OCI-LY1 (cell line): ENCODE results near the gene KRTAP3-2.

Experiments used
- H2AFZ ChIP-seq: fragments of 200-600 bp; sonication (generic), shearing (Covaris generic); 2 replicates; pipeline ENCODE4 v1.6.0; 2014; ENCODE audit warnings: antibody characterized with exemption, mild to moderate bottlenecking, low read length
- H3F3A ChIP-seq: fragments of 200-600 bp; sonication (generic), shearing (Covaris generic); 2 replicates; pipeline ENCODE4 v1.6.0; 2014; ENCODE audit warnings: mild to moderate bottlenecking, antibody characterized with exemption, low read length, moderate library complexity; ENCODE audit not compliant: insufficient read depth
- H3K27ac ChIP-seq: fragments of 200-600 bp; sonication (generic); 2 replicates; pipeline ENCODE4 v1.5.1; 2014; ENCODE audit warnings: low read length, mixed run types, mild to moderate bottlenecking, low read depth; ENCODE audit not compliant: poor library complexity, severe bottlenecking
- H3K27me3 ChIP-seq: fragments of 200-600 bp; sonication (generic); 2 replicates; pipeline ENCODE4 v1.6.0; 2014; ENCODE audit warnings: antibody characterized with exemption, mild to moderate bottlenecking, low read length, moderate library complexity; ENCODE audit not compliant: insufficient read depth
- H3K36me3 ChIP-seq: fragments of 200-600 bp; sonication (generic); 2 replicates; pipeline ENCODE4 v1.6.1; 2014; ENCODE audit warnings: mild to moderate bottlenecking, antibody characterized with exemption, low read length, moderate library complexity, mixed read lengths; ENCODE audit not compliant: insufficient read depth
- H3K4me1 ChIP-seq: fragments of 200-600 bp; sonication (generic); 2 replicates; pipeline ENCODE4 v1.5.1; 2014; ENCODE audit warnings: mild to moderate bottlenecking, low read length, moderate library complexity; ENCODE audit not compliant: insufficient read depth, severe bottlenecking
- H3K4me2 ChIP-seq: fragments of 200-600 bp; sonication (generic), shearing (Covaris generic); 2 replicates; pipeline ENCODE4 v1.6.1; 2014; ENCODE audit warnings: low read length
- H3K4me3 ChIP-seq: fragments of 200-600 bp; sonication (generic); 2 replicates; pipeline ENCODE4 v1.5.1; 2014; ENCODE audit warnings: low read length, low read depth, mild to moderate bottlenecking, mixed read lengths; ENCODE audit not compliant: poor library complexity, severe bottlenecking
- H3K79me2 ChIP-seq: fragments of 200-600 bp; shearing (Covaris generic); 2 replicates; pipeline ENCODE4 v1.6.1; 2016; ENCODE audit warnings: mixed run types, low read length, mixed read lengths; ENCODE audit not compliant: insufficient read depth
- H3K9ac ChIP-seq: fragments of 200-600 bp; sonication (generic), shearing (Covaris generic); 2 replicates; pipeline ENCODE4 v1.6.1; 2014; ENCODE audit warnings: mild to moderate bottlenecking, low read length, mixed read lengths
- H3K9me2 ChIP-seq: fragments of 200-600 bp; sonication (generic), shearing (Covaris generic); 2 replicates; pipeline ENCODE4 v1.6.1; 2014; ENCODE audit warnings: low read depth, mild to moderate bottlenecking, low read length, mixed read lengths
- H3K9me3 ChIP-seq: fragments of 200-600 bp; shearing (Covaris generic); 2 replicates; pipeline ENCODE4 v1.6.1; 2014; ENCODE audit warnings: low read length, mixed read lengths
- H4K20me1 ChIP-seq: fragments of 200-600 bp; sonication (generic), shearing (Covaris generic); 2 replicates; pipeline ENCODE4 v1.6.0; 2016; ENCODE audit warnings: mild to moderate bottlenecking, low read length; ENCODE audit not compliant: insufficient read depth
- EZH2 ChIP-seq: fragments of 200-600 bp; sonication (generic), shearing (Covaris generic); IDR thresholded peaks from 2 replicates; pipeline ENCODE4 v1.8.0; 2017; ENCODE audit warnings: borderline replicate concordance, mixed run types, mild to moderate bottlenecking, antibody characterized with exemption, low read length, moderate library complexity, mixed read lengths
- TF ChIP-seq, protein P1 (sequence below): fragments of 200-600 bp; sonication (generic), shearing (Covaris generic); IDR thresholded peaks from 2 replicates; pipeline ENCODE4 v1.5.1; 2017; ENCODE audit warnings: mild to moderate bottlenecking, antibody characterized with exemption, low read length, moderate library complexity, mixed read lengths

KRTAP3-2 gene

DNA sequence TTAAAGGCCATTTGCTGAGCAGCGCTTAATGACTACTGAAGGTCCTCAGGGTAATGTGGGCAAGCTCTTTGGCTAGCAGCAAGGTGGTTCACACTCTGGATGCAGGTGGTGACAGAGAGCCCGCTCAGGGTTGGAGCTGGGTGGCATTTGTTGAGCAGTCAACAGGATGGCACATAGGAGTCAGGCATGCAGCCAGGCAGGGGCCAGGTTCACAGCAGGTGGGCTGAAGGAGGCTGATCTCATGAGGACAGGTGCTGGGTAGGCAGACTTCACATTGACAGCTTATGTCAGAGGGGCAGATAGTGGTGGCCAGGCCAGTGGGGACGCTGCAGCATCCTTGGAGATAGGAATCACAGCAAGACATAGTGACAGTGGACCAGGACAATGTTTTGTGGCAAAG is 4.7 kb upstream of the KRTAP3-2 start:
- Histone ChIP-seq H3K9me3 (no peaks in the 10 kb centered on the region), H3K4me2 (no peak overlapping the region), H3K9me2 (no peaks in the 10 kb centered on the region), H3F3A (no peaks in the 10 kb centered on the region), H3K27me3 (no peaks in the 10 kb centered on the region; the same call in 1 of the 2 replicates), H3K4me3 (no peak overlapping the region), H3K4me1 (no peaks in the 10 kb centered on the region), H3K27ac (no peak overlapping the region), H3K79me2 (no peaks in the 10 kb centered on the region), H2AFZ (no peak overlapping the region), H4K20me1 (no peaks in the 10 kb centered on the region), H3K36me3 (no peaks in the 10 kb centered on the region), H3K9ac (no peak overlapping the region)
- TF ChIP-seq, protein P1, sequence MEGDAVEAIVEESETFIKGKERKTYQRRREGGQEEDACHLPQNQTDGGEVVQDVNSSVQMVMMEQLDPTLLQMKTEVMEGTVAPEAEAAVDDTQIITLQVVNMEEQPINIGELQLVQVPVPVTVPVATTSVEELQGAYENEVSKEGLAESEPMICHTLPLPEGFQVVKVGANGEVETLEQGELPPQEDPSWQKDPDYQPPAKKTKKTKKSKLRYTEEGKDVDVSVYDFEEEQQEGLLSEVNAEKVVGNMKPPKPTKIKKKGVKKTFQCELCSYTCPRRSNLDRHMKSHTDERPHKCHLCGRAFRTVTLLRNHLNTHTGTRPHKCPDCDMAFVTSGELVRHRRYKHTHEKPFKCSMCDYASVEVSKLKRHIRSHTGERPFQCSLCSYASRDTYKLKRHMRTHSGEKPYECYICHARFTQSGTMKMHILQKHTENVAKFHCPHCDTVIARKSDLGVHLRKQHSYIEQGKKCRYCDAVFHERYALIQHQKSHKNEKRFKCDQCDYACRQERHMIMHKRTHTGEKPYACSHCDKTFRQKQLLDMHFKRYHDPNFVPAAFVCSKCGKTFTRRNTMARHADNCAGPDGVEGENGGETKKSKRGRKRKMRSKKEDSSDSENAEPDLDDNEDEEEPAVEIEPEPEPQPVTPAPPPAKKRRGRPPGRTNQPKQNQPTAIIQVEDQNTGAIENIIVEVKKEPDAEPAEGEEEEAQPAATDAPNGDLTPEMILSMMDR, result no peak
- TF ChIP-seq EZH2, result no peak

DNA sequence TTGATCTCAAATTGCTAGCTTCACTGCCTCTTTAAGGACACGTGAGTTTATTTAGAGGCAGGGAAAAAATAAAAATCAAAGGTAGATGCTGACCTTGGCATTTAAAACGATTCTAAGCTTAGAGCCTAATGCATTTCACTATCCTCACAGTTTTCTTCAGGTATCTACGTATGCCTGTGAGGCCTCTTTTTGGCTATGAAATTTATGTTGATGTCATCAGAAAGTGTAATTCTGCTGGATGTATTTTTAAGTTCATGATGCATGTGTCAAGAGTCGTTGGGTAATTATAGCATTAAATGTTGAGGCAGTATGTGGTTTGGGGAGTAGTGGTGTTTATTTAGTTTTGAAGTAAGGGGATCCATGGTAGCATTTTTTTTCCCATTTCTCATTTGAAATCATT is 4.2 kb upstream of the KRTAP3-2 start:
- H2AFZ ChIP-seq, result no peak overlapping the region

DNA sequence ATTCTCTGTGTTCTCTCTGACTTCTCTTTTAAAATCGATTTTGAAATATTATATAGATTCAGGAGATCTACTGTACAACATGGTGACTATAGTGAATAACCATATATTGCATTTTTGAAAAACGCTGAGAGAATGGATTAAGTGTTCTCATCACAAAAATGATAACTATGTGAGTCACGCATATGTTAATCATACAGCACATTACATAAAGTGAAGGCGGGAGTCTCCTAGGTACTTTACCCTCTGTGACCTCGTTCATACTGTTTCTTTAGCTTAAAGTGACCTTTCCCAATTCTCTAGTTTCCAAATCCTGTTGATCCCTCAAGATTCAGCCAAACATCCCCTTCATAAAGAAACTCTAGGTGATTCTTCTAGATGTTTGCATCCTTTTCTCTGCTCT is 3.1 kb upstream of the KRTAP3-2 start:
- TF ChIP-seq, protein P1, result no peak
- TF ChIP-seq EZH2, result no peak
- Histone ChIP-seq H3K27ac (no peak overlapping the region), H3K27me3 (no peaks in the 10 kb centered on the region; the same call in 1 of the 2 replicates), H2AFZ (no peak overlapping the region), H3F3A (no peaks in the 10 kb centered on the region), H3K36me3 (no peaks in the 10 kb centered on the region), H3K4me2 (no peak overlapping the region), H3K79me2 (no peaks in the 10 kb centered on the region), H3K9me3 (no peaks in the 10 kb centered on the region), H3K9me2 (no peaks in the 10 kb centered on the region), H3K4me3 (no peak overlapping the region), H3K9ac (no peak overlapping the region), H3K4me1 (no peaks in the 10 kb centered on the region), H4K20me1 (no peaks in the 10 kb centered on the region)

More for the DNA sequence above, 4.2 kb upstream of the KRTAP3-2 start:
- Histone ChIP-seq H3K4me2 (no peak overlapping the region), H3K36me3 (no peaks in the 10 kb centered on the region), H3K27me3 (no peaks in the 10 kb centered on the region; the same call in 1 of the 2 replicates), H4K20me1 (no peaks in the 10 kb centered on the region), H3K4me1 (no peaks in the 10 kb centered on the region), H3K9me2 (no peaks in the 10 kb centered on the region), H3K9me3 (no peaks in the 10 kb centered on the region), H3K4me3 (no peak overlapping the region), H3F3A (no peaks in the 10 kb centered on the region), H3K79me2 (no peaks in the 10 kb centered on the region), H3K27ac (no peak overlapping the region), H3K9ac (no peak overlapping the region)
- no peak for TF ChIP-seq EZH2
- TF ChIP-seq, protein P1, result no peak
